ENCODE measurements around the gene FCRL6. TPM values are rescaled to one million over a fixed set of nuclear protein-coding genes. Genes with fewer than 3 reads are reported as not detected.

The FCRL6 gene
- total RNA-seq, 1 experiment from 2014 or later: not detected

- no peak for DNase-seq (ENCODE audit: low read depth)
Observed at GRCh38 chr1:159835356-159835755, 33.2 kb downstream of the FCRL6 start.

GRCh38 chr1:159835862-159836525, 33.8 kb downstream of the FCRL6 start:
- no peak for DNase-seq (ENCODE audit: low read depth)

GRCh38 chr1:159838715-159839114, 36.6 kb downstream of the FCRL6 start:
- DNase-seq (ENCODE audit: low read depth): no peak

GRCh38 chr1:159839116-159839849, 37.1 kb downstream of the FCRL6 start:
- DNase-seq (ENCODE audit: low read depth): no peak

GRCh38 chr1:159841749-159842148, 39.6 kb downstream of the FCRL6 start:
- no peak for DNase-seq (ENCODE audit: low read depth)

- peak; percentile 52 for DNase-seq (ENCODE audit: low read depth)
Observed at GRCh38 chr1:159843459-159843858, 41.3 kb downstream of the FCRL6 start.

- no peak for DNase-seq (ENCODE audit: low read depth)
Observed at GRCh38 chr1:159845751-159846629, 43.8 kb downstream of the FCRL6 start.

- DNase-seq (ENCODE audit: low read depth): no peak
Observed at GRCh38 chr1:159847231-159847630, 45.1 kb downstream of the FCRL6 start.

- DNase-seq (ENCODE audit: low read depth): no peak
Observed at GRCh38 chr1:159848326-159848725, 46.2 kb downstream of the FCRL6 start.

- DNase-seq (ENCODE audit: low read depth): peak; percentile 65
Observed at GRCh38 chr1:159849626-159850366, 47.6 kb downstream of the FCRL6 start.

GRCh38 chr1:159851407-159851806, 49.2 kb downstream of the FCRL6 start:
- no peak for DNase-seq (ENCODE audit: low read depth)

- peak; percentile 28 for DNase-seq (ENCODE audit: low read depth)
Observed at GRCh38 chr1:159853417-159854115, 51.4 kb downstream of the FCRL6 start.

GRCh38 chr1:159854116-159854692, 52.0 kb downstream of the FCRL6 start:
- DNase-seq (ENCODE audit: low read depth): peak; percentile 74

- DNase-seq (ENCODE audit: low read depth): peak; percentile 87
Observed at GRCh38 chr1:159854693-159855192, 52.6 kb downstream of the FCRL6 start.

- no peak for DNase-seq (ENCODE audit: low read depth)
Observed at GRCh38 chr1:159855709-159856108, 53.5 kb downstream of the FCRL6 start.

- no peak for DNase-seq (ENCODE audit: low read depth)
Observed at GRCh38 chr1:159856576-159856975, 54.4 kb downstream of the FCRL6 start.

GRCh38 chr1:159857889-159858288, 55.7 kb downstream of the FCRL6 start:
- DNase-seq (ENCODE audit: low read depth): no peak

- DNase-seq (ENCODE audit: low read depth): no peak
Observed at GRCh38 chr1:159859767-159860322, 57.7 kb downstream of the FCRL6 start.

- DNase-seq (ENCODE audit: low read depth): peak; percentile 36
Observed at GRCh38 chr1:159860456-159860855, 58.3 kb downstream of the FCRL6 start.

GRCh38 chr1:159861218-159861617, 59.1 kb downstream of the FCRL6 start:
- DNase-seq (ENCODE audit: low read depth): no peak
